Subcutaneous abdominal adipose tissue (tissue), 5 donors: ENCODE measurements around the gene CORO1C.

Experiments
- H3K27ac ChIP-seq: one replicate; pipeline ENCODE4 v1.7.0; 2013; ENCODE audit warnings: low read depth, mild to moderate bottlenecking, inconsistent platforms, low read length, moderate library complexity
- H3K27me3 ChIP-seq, 5 donors: one replicate each; pipeline ENCODE4 v1.7.0; 2013; ENCODE audit warnings: low read length in 5 of 5, inconsistent platforms in 1 of 5; ENCODE audit not compliant: control insufficient read depth in 5 of 5, insufficient read depth in 4 of 5
- H3K36me3 ChIP-seq, 5 donors: one replicate each; pipeline ENCODE4 v1.7.0; 2013; ENCODE audit warnings: low read length in 5 of 5; ENCODE audit not compliant: control insufficient read depth in 5 of 5, insufficient read depth in 5 of 5
- H3K4me1 ChIP-seq, 5 donors: one replicate each; pipeline ENCODE4 v1.7.0; 2013; ENCODE audit warnings: low read length in 5 of 5, mild to moderate bottlenecking in 3 of 5, moderate library complexity in 1 of 5; ENCODE audit not compliant: control insufficient read depth in 5 of 5, insufficient read depth in 5 of 5
- H3K4me3 ChIP-seq, 5 donors: one replicate each; pipeline ENCODE4 v1.7.0; 2013; ENCODE audit warnings: low read length in 5 of 5, low read depth in 1 of 5
- H3K9ac ChIP-seq, 5 donors: one replicate each; pipeline ENCODE4 v1.7.0; 2013; ENCODE audit warnings: low read length in 5 of 5, mild to moderate bottlenecking in 4 of 5, moderate library complexity in 3 of 5
- H3K9me3 ChIP-seq, 5 donors: one replicate each; pipeline ENCODE4 v1.7.0; 2013; ENCODE audit warnings: low read length in 5 of 5; ENCODE audit not compliant: control insufficient read depth in 5 of 5
- donor health status: healthy.
- donor health status: healthy.
- donor health status: healthy.
- donor health status: healthy.
- donor health status: healthy.

The CORO1C gene

GRCh38 chr12:108597559-108598471 lies 133.5 kb downstream of the CORO1C start, which contains the start of gene TMEM119:
Gene TMEM119 (minus strand): TSS chr12:108598084. CDS start chr12:108592383, 5,701 bp downstream.
- H3K27me3 ChIP-seq = peaks cover 4 to 19% (median 16%) of the 10 kb centered on the region in 5 donors
- peaks cover 0 to 20% (median 7%) of the 10 kb centered on the region in 5 donors for H3K4me1 ChIP-seq
- no peaks in the 10 kb centered on the region for H3K9me3 ChIP-seq
- H3K4me3 ChIP-seq = peak within 1 kb of the TSS; percentile 4 to 67 (median 61)
- no peak within 1 kb of the TSS for H3K27ac ChIP-seq
- no peaks in the 10 kb centered on the region for H3K36me3 ChIP-seq
- peak within 1 kb of the TSS in 1 of 5 donors; percentile 56 for H3K9ac ChIP-seq

- peak overlapping the region; percentile 4 to 67 (median 61) for H3K4me3 ChIP-seq
- no peak overlapping the region for H3K27ac ChIP-seq
- peaks cover 0 to 20% (median 7%) of the 10 kb centered on the region in 5 donors for H3K4me1 ChIP-seq
- H3K9ac ChIP-seq = peak overlapping the region in 1 of 5 donors; percentile 56
- H3K27me3 ChIP-seq = peaks cover 4 to 19% (median 16%) of the 10 kb centered on the region in 5 donors
- no peaks in the 10 kb centered on the region for H3K36me3 ChIP-seq
- no peaks in the 10 kb centered on the region for H3K9me3 ChIP-seq
Measured at GRCh38 chr12:108596854-108597558, 134.3 kb downstream of the CORO1C start.

GRCh38 chr12:108595711-108596647 lies 135.3 kb downstream of the CORO1C start:
- Histone ChIP-seq H3K27ac (no peak overlapping the region), H3K9ac (peak overlapping the region in 1 of 5 donors; percentile 53), H3K27me3 (peaks cover 4 to 19% (median 17%) of the 10 kb centered on the region in 5 donors), H3K4me1 (peaks cover 0 to 20% (median 7%) of the 10 kb centered on the region in 5 donors), H3K4me3 (peak overlapping the region in 4 of 5 donors; percentile 48 to 67 (median 62)), H3K36me3 (no peaks in the 10 kb centered on the region), H3K9me3 (no peaks in the 10 kb centered on the region)
